ENCODE results near the gene ZFHX2.

GRCh38 chr14:23567186-23568020 lies 15.8 kb upstream of the ZFHX2 start, which contains the start of gene AP1G2:
- TF ChIP-seq CEBPB (IDR thresholded peaks at IDR 0.05): no peak
- TF ChIP-seq YY1 (IDR thresholded peaks at IDR 0.05; ENCODE audit: low read depth): peak; percentile 33; the same call in 1 of the 2 replicates
- TF ChIP-seq ZBTB7A (IDR thresholded peaks at IDR 0.05; ENCODE audit: low read depth): peak; percentile 89
- TF ChIP-seq, protein P1, sequence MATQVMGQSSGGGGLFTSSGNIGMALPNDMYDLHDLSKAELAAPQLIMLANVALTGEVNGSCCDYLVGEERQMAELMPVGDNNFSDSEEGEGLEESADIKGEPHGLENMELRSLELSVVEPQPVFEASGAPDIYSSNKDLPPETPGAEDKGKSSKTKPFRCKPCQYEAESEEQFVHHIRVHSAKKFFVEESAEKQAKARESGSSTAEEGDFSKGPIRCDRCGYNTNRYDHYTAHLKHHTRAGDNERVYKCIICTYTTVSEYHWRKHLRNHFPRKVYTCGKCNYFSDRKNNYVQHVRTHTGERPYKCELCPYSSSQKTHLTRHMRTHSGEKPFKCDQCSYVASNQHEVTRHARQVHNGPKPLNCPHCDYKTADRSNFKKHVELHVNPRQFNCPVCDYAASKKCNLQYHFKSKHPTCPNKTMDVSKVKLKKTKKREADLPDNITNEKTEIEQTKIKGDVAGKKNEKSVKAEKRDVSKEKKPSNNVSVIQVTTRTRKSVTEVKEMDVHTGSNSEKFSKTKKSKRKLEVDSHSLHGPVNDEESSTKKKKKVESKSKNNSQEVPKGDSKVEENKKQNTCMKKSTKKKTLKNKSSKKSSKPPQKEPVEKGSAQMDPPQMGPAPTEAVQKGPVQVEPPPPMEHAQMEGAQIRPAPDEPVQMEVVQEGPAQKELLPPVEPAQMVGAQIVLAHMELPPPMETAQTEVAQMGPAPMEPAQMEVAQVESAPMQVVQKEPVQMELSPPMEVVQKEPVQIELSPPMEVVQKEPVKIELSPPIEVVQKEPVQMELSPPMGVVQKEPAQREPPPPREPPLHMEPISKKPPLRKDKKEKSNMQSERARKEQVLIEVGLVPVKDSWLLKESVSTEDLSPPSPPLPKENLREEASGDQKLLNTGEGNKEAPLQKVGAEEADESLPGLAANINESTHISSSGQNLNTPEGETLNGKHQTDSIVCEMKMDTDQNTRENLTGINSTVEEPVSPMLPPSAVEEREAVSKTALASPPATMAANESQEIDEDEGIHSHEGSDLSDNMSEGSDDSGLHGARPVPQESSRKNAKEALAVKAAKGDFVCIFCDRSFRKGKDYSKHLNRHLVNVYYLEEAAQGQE (IDR thresholded peaks at IDR 0.05; ENCODE audit: low read depth): no peak
- TF ChIP-seq, protein P2, sequence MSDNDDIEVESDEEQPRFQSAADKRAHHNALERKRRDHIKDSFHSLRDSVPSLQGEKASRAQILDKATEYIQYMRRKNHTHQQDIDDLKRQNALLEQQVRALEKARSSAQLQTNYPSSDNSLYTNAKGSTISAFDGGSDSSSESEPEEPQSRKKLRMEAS (IDR thresholded peaks at IDR 0.05): peak; percentile 69
- TF ChIP-seq TAF1 (IDR thresholded peaks at IDR 0.05; ENCODE audit: low read depth): peak; percentile 54; the same call in 1 of the 2 replicates
- no peak for TF ChIP-seq TEAD4 (IDR thresholded peaks at IDR 0.05)
- no peak for TF ChIP-seq EGR1 (IDR thresholded peaks at IDR 0.05)
- TF ChIP-seq CREB1 (IDR thresholded peaks at IDR 0.05; ENCODE audit: low read depth): no peak
- TF ChIP-seq FOXM1 (IDR thresholded peaks at IDR 0.05; ENCODE audit: borderline replicate concordance, low read depth): no peak
- TF ChIP-seq RAD21 (IDR thresholded peaks at IDR 0.05; ENCODE audit: low read depth): no peak
- TF ChIP-seq EP300 (IDR thresholded peaks at IDR 0.05; ENCODE audit: borderline replicate concordance): 0 out of 2 replicates have a peak, but pooled peaks have one; percentile 14
- peak; percentile 9; the same call in 1 of the 2 replicates for TF ChIP-seq NFIC (IDR thresholded peaks at IDR 0.05)
- TF ChIP-seq TCF12 (IDR thresholded peaks at IDR 0.05; ENCODE audit: low read depth): no peak; the same call in 1 of the 2 replicates
